Measurements from ENCODE around the gene CDH23. TPM values are rescaled to one million over a fixed set of nuclear protein-coding genes. Genes with fewer than 3 reads are reported as not detected.

The CDH23 gene
- total RNA-seq, 1 experiment from 2014 or later, result 2.9 TPM

DNA sequence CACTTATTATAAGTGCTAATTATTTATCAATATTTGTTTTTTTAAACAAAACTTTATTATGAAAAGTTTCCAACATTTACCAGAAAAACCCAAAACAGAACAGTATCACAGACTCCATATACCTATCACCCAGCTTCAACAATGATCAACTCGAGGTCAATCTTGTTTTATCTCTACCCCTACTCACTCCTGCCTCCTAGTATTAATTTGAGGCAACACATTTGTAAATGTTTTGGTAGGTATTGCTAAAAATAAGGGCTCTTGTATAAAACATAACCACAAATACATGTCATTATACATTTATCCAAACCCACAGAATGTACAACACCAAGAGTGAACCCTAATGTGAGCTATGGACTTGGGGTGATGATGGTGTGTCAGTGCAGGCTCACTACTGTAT lies 15.9 kb upstream of the CDH23 start:
- Mint-ChIP-seq H3K27me3 (ENCODE audit: low read depth) (no peaks in the 10 kb centered on the region), H3K4me3 (no peak overlapping the region), H3K9me3 (no peaks in the 10 kb centered on the region), H3K27ac (no peak overlapping the region), H3K4me1 (peaks cover 5% of the 10 kb centered on the region), H3K36me3 (no peaks in the 10 kb centered on the region)
- TF ChIP-seq, protein P1, sequence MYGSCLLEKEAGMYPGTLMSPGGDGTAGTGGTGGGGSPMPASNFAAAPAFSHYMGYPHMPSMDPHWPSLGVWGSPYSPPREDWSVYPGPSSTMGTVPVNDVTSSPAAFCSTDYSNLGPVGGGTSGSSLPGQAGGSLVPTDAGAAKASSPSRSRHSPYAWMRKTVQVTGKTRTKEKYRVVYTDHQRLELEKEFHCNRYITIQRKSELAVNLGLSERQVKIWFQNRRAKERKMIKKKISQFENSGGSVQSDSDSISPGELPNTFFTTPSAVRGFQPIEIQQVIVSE (CRISPR knock-in tag; IDR thresholded peaks at IDR 0.05; ENCODE audit: borderline replicate concordance), result no peak
- TF ChIP-seq, protein P2, sequence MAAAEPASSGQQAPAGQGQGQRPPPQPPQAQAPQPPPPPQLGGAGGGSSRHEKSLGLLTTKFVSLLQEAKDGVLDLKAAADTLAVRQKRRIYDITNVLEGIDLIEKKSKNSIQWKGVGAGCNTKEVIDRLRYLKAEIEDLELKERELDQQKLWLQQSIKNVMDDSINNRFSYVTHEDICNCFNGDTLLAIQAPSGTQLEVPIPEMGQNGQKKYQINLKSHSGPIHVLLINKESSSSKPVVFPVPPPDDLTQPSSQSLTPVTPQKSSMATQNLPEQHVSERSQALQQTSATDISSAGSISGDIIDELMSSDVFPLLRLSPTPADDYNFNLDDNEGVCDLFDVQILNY (CRISPR knock-in tag; IDR thresholded peaks at IDR 0.05), result no peak
- TF ChIP-seq, protein P3, sequence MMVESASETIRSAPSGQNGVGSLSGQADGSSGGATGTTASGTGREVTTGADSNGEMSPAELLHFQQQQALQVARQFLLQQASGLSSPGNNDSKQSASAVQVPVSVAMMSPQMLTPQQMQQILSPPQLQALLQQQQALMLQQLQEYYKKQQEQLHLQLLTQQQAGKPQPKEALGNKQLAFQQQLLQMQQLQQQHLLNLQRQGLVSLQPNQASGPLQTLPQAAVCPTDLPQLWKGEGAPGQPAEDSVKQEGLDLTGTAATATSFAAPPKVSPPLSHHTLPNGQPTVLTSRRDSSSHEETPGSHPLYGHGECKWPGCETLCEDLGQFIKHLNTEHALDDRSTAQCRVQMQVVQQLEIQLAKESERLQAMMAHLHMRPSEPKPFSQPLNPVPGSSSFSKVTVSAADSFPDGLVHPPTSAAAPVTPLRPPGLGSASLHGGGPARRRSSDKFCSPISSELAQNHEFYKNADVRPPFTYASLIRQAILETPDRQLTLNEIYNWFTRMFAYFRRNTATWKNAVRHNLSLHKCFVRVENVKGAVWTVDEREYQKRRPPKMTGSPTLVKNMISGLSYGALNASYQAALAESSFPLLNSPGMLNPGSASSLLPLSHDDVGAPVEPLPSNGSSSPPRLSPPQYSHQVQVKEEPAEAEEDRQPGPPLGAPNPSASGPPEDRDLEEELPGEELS (CRISPR knock-in tag; IDR thresholded peaks at IDR 0.05), result no peak
- TF ChIP-seq NFE2L1 (CRISPR knock-in tag; IDR thresholded peaks at IDR 0.05), result no peak
- TF ChIP-seq, protein P4, sequence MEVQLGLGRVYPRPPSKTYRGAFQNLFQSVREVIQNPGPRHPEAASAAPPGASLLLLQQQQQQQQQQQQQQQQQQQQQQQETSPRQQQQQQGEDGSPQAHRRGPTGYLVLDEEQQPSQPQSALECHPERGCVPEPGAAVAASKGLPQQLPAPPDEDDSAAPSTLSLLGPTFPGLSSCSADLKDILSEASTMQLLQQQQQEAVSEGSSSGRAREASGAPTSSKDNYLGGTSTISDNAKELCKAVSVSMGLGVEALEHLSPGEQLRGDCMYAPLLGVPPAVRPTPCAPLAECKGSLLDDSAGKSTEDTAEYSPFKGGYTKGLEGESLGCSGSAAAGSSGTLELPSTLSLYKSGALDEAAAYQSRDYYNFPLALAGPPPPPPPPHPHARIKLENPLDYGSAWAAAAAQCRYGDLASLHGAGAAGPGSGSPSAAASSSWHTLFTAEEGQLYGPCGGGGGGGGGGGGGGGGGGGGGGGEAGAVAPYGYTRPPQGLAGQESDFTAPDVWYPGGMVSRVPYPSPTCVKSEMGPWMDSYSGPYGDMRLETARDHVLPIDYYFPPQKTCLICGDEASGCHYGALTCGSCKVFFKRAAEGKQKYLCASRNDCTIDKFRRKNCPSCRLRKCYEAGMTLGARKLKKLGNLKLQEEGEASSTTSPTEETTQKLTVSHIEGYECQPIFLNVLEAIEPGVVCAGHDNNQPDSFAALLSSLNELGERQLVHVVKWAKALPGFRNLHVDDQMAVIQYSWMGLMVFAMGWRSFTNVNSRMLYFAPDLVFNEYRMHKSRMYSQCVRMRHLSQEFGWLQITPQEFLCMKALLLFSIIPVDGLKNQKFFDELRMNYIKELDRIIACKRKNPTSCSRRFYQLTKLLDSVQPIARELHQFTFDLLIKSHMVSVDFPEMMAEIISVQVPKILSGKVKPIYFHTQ (CRISPR knock-in tag; IDR thresholded peaks at IDR 0.05), result no peak
- CTCF ChIA-PET, result interaction anchor here (2.4 to 8.0 kb wide), 2 partner anchors 64 to 327 kb away, joined by 8 to 107 read pairs; partner anchors contain the start of gene SLC29A3
- ATAC-seq (no peak), DNase-seq (ENCODE audit: low spot score) (no peak)
- POLR2A ChIA-PET, result interaction anchor here (0.5 kb wide), 1 partner anchor 230 kb away, joined by 6 read pairs; no protein-coding TSS in a partner anchor

DNA sequence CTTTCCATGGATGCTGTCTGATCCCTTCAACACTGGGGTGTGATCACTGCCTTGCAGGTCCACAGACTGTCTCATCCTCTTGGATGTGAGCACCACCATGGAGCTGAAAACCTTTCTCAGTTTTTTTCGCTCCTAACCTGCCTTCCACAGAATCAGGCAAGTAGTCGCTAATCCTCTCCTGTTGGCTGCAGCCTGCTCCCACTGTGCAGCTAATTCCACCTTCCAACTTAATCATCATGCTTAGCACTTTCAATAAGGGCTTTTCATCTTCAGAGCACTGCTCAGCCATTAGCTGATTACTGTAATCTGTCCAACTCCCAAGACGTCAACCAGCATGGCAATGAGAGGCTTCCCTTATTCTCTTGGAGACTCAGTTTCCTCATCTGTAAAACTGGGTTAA lies 15.1 kb upstream of the CDH23 start:
- ATAC-seq, result no peak
- Mint-ChIP-seq H3K4me3 (no peak overlapping the region), H3K36me3 (no peaks in the 10 kb centered on the region), H3K27me3 (ENCODE audit: low read depth) (no peaks in the 10 kb centered on the region), H3K4me1 (peaks cover 5% of the 10 kb centered on the region), H3K9me3 (no peaks in the 10 kb centered on the region), H3K27ac (no peak overlapping the region)
- TF ChIP-seq, protein P5, sequence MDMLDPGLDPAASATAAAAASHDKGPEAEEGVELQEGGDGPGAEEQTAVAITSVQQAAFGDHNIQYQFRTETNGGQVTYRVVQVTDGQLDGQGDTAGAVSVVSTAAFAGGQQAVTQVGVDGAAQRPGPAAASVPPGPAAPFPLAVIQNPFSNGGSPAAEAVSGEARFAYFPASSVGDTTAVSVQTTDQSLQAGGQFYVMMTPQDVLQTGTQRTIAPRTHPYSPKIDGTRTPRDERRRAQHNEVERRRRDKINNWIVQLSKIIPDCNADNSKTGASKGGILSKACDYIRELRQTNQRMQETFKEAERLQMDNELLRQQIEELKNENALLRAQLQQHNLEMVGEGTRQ (CRISPR knock-in tag; IDR thresholded peaks at IDR 0.05), result no peak
- TF ChIP-seq, protein P3 (CRISPR knock-in tag; IDR thresholded peaks at IDR 0.05), result no peak
- TF ChIP-seq NR1H2 (CRISPR knock-in tag; IDR thresholded peaks at IDR 0.05) (no peak), ZNF671 (CRISPR knock-in tag; IDR thresholded peaks at IDR 0.05) (no peak), GABPB1 (CRISPR knock-in tag; IDR thresholded peaks at IDR 0.05) (no peak)
- CTCF ChIA-PET, result interaction anchor here (0.6 to 8.0 kb wide), 5 partner anchors 13 to 326 kb away, joined by 3 to 107 read pairs (median 4); partner anchors contain the start of gene SLC29A3
- POLR2A ChIA-PET, result interaction anchor here (0.5 kb wide), 1 partner anchor 229 kb away, joined by 6 read pairs; no protein-coding TSS in a partner anchor
- DNase-seq (ENCODE audit: low spot score), result no peak

DNA sequence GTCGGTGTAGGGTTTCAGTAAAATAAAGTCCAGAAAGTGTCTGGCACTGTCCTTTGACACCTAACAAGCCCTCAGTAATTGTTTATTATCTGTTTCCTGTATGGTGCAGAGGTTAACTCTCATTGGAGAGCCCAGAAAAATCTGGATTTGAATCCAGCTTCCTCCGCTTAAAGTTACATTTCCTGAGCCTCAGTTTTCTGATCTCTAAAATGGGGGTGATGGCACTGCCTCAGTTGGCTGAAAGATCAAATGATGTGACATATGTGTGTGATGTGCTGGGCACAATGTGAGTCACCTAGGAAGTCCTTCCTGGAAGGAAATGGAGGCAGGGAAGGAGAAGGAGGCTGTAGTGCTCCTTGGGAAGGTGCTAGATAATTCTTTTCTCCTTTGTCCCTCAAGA lies 14.7 kb upstream of the CDH23 start:
- H3K27ac Mint-ChIP-seq, result no peak overlapping the region
- peaks cover 5% of the 10 kb centered on the region for H3K4me1 Mint-ChIP-seq
- H3K36me3 Mint-ChIP-seq, result no peaks in the 10 kb centered on the region
- H3K27me3 Mint-ChIP-seq (ENCODE audit: low read depth), result no peaks in the 10 kb centered on the region
- CTCF ChIA-PET, result interaction anchor here (0.8 to 8.0 kb wide), 5 partner anchors 13 to 326 kb away, joined by 3 to 107 read pairs (median 8); partner anchors contain the start of genes CDH23 and SLC29A3
- DNase-seq (ENCODE audit: low spot score), result no peak
- no peak overlapping the region for H3K4me3 Mint-ChIP-seq
- TF ChIP-seq, protein P6, sequence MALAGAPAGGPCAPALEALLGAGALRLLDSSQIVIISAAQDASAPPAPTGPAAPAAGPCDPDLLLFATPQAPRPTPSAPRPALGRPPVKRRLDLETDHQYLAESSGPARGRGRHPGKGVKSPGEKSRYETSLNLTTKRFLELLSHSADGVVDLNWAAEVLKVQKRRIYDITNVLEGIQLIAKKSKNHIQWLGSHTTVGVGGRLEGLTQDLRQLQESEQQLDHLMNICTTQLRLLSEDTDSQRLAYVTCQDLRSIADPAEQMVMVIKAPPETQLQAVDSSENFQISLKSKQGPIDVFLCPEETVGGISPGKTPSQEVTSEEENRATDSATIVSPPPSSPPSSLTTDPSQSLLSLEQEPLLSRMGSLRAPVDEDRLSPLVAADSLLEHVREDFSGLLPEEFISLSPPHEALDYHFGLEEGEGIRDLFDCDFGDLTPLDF (CRISPR knock-in tag; IDR thresholded peaks at IDR 0.05), result no peak
- TF ChIP-seq CREM (CRISPR knock-in tag; IDR thresholded peaks at IDR 0.05) (no peak), ZNF263 (CRISPR knock-in tag; IDR thresholded peaks at IDR 0.05; ENCODE audit: low read depth) (no peak), OVOL2 (CRISPR knock-in tag; IDR thresholded peaks at IDR 0.05; ENCODE audit: borderline replicate concordance) (no peak)
- TF ChIP-seq, protein P7, sequence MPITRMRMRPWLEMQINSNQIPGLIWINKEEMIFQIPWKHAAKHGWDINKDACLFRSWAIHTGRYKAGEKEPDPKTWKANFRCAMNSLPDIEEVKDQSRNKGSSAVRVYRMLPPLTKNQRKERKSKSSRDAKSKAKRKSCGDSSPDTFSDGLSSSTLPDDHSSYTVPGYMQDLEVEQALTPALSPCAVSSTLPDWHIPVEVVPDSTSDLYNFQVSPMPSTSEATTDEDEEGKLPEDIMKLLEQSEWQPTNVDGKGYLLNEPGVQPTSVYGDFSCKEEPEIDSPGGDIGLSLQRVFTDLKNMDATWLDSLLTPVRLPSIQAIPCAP (CRISPR knock-in tag; IDR thresholded peaks at IDR 0.05), result no peak
- H3K9me3 Mint-ChIP-seq, result no peaks in the 10 kb centered on the region
- POLR2A ChIA-PET, result no interaction called here
- no peak for ATAC-seq

Measured in WTC11 (cell line).